GM12892 (cell line): ENCODE results near the gene RNF126.
"Not testable (repeated sequence)": the region's sequence is repeated elsewhere in the genome, so short reads cannot be mapped to it uniquely, and the experiment has no call there.

Source experiments
- DNase-seq: peaks from one replicate; pipeline ENCODE4 v3.0.0; 2011; ENCODE audit not compliant: insufficient read length
- FAIRE-seq: peaks from 2 replicates; lab custom pipeline; 2011; peaks lifted over from hg19 to GRCh38; lab: Jason Lieb, UNC
- POLR2A ChIP-seq: IDR thresholded peaks from 2 replicates; pipeline ENCODE4 v1.6.1; 2011; ENCODE audit warnings: low read depth, low read length, control low read depth
- POLR2AphosphoS5 ChIP-seq: IDR thresholded peaks from 2 replicates; pipeline ENCODE4 v1.6.1; 2011; ENCODE audit warnings: low read depth, low read length, control low read depth
- TAF1 ChIP-seq: IDR thresholded peaks from 2 replicates; pipeline ENCODE4 v1.6.1; 2011; ENCODE audit warnings: low read depth, mild to moderate bottlenecking, control low read depth, low read length, borderline replicate concordance

Gene RNF126

DNA sequence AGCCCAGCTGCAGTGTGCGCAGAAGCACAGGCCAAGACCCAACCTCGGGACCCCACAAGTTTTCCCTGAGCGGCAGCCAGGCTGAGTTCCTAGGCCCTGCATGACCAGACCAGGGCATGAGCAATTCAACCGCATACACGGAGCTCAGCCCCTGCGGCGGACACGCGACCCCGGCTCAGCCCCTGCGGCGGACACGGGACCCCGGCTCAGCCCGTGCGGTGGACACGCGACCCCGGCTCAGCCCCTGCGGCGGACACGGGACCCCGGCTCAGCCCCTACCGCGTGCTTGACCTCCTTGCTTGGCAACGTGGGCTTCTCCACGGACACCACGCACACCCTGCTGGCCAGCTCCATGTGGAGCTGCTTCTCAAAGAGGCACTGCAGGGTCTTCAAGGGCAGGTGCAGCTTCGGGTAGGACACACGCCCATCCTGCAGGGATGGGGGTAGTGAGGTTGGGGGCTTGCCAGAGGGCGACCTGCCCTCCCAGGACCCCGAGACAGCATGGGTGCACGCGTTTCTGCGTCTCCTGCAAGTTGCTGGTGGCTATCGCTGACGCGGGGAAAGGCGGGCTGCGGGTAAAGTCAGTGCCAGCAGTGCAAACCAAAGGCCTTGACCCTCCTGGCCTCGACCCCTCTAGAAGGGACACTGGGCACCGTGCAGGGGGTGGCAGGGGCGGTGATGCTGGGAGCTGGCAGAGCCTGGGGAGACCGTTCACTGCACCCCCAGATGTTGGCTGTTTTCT, 39.7 kb downstream of the RNF126 start:
- TF ChIP-seq POLR2AphosphoS5 (no peak), POLR2A (no peak), TAF1 (no peak)
- no peak for FAIRE-seq

DNA sequence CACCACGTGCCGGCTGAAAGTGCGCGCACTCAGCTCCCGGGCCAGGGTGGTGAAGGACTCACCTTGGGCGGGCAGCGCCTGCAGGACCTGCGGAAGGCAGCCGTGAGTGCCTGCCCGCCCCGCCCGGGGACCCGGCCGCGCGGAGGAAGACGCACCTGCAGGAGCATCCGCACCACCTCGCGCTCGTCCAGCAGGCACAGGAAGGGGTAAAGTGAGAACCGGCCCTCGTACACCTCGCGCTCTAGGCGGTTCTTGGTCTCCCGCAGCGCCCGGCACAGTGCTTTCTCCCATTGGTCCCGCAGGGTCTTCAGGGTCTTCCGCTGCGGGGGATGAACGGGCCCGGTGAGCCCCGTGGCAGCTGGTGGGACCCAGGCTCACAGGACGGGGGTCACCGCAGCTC, 40.3 kb downstream of the RNF126 start:
- FAIRE-seq = no peak
- TF ChIP-seq TAF1 (no peak), POLR2A (no peak), POLR2AphosphoS5 (no peak)
- no peak for DNase-seq

More for the DNA sequence above, 39.7 kb downstream of the RNF126 start:
- DNase-seq = no peak

DNA sequence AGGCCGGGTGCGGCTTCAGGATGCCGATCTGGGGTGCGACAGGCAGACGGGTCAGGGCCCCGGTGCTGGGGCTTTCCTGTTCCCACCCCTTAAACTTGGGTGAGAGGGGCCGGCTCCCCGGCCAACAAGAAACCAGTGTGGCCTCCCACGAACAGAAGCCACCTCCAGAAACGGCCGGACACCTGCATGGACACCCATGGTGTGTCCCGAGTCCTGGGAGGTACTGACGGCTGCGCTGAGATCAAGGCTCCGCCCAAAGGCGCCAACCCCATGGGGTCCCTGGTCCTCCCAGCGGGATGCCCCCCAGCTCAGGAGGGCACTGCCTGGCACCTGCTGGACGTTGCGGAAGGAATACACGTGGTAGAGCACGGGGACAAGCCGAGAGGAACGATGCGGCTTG, 41.2 kb downstream of the RNF126 start:
- no peak for TF ChIP-seq POLR2AphosphoS5
- no peak for DNase-seq
- no peak for FAIRE-seq

DNA sequence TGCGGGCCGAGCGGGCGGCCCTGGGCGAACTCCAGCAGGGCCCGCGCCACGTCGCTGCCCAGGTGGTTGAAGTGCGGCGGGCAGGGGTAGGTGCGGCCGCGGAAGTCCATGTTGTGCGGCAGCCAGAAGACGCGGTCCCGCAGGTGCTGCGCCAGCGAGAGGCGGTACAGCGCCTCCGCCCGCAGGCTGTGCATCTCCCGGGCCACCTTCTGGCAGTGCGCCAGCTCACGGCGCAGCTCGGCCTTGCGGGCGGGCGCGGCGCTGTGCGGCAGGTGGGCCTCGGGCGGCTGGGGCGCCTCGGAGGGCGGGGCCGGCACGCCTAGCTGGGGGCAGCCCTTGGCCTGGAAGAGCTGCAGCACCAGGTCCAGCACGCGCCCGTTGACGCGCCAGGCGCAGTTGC, 41.8 kb downstream of the RNF126 start:
- not testable (repeated sequence) for DNase-seq, FAIRE-seq

DNA sequence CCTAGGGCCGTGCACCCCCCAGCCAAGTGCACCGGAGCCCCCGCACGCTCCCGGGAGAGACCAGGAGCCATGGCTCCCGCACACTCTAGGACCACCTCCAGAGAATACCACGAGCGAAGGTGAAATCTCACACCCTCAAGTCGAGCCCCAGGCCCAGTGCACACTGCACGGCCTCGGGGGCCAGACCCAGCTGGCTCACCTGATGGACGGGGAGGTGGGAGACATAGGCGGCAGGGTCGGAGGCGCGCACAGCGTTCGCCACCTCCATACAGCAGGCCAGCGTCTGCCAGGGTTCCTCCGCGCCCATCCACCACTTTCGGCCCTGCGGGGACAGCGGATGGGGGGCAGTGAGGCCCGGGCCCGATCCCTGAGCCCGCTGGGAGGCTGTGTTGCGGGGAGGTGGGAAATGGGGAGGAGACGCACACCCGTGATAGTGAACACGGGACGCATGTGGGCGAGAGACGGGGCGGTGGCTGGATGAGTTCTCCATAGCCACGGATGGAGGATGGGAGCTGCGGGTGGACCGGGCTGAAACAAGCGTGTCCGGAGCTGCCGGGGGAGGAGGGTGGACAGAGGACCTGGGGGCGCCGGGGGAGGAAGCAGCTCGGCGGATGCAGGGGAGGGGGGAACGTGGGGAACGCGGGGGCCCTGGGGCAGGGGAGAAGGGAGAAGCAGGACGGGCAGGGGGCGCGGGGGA, 42.7 kb downstream of the RNF126 start:
- no peak for FAIRE-seq
- no peak for TF ChIP-seq POLR2A
- TF ChIP-seq TAF1 = no peak
- no peak for TF ChIP-seq POLR2AphosphoS5
- DNase-seq = no peak

DNA sequence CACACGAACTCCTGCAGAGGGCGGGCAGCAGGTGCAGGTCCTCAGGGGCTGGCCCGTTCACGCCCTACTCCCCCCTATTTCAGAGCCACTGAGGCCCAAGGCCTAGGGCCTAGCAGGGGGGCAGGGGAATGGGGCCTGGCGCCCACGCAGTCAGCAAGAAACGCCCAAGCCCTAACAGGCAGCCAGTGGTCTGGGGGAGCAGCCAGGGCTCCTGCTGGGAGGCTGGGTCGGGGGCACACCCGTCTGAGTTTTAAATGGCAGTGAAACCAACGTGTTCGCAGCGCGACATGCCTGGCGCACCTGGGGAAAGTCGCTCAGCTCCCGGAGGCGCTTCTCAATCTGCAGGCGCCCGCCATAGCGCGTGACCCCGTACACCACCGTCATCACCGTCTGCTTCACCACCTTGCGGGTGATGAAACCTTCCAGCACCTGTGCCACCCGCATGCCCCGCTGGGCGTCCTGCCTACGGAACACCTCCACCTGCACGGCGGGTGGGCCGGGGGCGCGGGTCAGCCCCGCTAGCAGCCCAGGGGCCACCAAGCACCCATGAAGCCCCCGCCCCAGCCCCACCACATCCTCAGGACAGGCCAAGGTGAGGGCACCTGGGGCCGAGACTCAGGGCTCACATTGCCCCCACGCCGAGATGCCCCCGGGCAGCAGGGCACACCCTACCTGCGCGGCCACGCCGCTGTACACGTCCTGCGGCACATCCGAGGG, 43.6 kb downstream of the RNF126 start:
- TF ChIP-seq TAF1 (no peak), POLR2AphosphoS5 (no peak), POLR2A (no peak)
- no peak for FAIRE-seq
- no peak for DNase-seq

DNA sequence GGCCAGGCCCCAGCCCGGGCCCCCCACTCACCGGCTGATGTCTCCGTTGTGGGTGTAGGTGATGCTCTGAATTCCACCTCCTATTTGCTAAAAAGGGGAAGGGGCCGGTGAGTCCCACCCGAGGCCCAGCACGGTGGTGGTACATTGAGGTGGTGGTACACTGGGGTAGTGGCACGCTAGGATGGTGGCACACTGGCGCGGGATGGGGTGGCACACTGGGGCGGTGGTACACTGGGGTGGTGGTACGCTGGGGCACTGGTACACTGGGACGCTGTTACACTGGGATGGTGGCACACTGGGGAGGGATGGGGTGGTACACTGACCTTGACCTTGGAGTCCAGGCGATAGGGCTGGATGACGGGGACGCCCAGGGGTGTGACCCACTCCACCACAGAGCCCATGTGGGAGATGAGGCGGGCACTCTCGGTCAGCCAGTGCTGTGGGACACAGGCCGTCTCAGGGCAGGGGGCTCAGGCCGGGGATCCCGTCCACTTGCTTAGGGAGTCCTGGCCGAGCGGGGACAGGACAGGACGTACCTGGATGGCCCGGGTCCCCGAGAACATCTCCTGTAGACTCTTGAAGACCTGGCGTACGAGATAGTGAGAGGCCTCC, 44.2 kb downstream of the RNF126 start:
- TF ChIP-seq TAF1 (no peak), POLR2AphosphoS5 (no peak), POLR2A (no peak)
- DNase-seq (no peak), FAIRE-seq (no peak)

DNA sequence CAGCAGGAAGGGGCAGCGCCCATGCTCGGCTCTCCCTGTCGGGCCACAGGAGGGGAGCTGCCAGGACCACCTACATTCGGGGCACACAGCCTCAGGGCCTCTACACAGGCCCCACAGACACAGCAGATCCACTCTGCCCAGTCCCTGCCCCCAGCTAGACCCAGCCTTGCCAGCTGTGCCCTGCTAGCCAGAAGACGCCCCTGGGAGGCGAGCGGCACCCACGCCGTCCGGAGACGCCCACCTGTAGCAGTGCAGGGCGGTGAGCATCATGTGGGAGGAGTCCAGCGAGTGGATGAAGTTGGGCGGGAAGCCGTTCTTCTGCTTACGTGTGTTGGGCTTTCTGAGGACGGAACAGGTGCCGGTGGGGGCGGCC, 44.8 kb downstream of the RNF126 start:
- FAIRE-seq = no peak

DNA sequence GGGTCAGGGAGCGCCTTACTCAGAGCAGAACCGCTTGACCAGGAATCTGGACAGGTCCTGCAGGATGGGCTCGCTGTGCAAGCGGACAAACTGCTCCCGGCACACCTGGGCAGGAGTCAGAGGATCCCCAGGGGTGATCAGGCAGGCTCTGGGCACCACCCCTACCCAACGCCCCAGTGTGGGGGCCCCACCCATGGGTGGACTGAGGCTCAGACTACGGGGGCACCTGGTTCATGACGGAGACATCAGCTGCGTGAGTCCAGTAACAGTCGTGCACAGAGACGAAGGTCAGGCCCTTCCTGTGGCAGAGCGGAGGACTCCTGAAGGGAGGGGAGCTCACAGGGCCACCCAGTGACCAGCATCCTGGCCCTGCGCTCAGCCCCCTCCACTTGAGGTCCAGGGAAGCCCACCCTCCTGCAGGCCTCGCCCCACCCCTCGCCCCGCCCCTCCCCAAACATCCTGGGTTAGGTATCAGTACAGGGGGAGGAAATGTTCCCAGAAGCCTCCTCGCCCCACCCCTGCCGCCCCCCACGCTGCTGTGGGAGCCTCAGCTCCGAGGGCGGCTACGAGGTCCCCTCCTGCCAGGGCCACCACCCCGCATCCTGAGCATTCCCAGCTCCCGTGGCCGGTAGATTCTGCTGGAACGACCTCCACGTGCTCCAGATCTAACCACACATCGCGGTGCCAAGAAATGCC, 45.3 kb downstream of the RNF126 start:
- no peak for TF ChIP-seq POLR2AphosphoS5
- TF ChIP-seq POLR2A = no peak
- no peak for TF ChIP-seq TAF1
- DNase-seq (no peak), FAIRE-seq (no peak)

More for the DNA sequence above, 44.8 kb downstream of the RNF126 start:
- DNase-seq = no peak
- TF ChIP-seq POLR2AphosphoS5 = no peak
- no peak for TF ChIP-seq POLR2A
- TF ChIP-seq TAF1 = no peak

DNA sequence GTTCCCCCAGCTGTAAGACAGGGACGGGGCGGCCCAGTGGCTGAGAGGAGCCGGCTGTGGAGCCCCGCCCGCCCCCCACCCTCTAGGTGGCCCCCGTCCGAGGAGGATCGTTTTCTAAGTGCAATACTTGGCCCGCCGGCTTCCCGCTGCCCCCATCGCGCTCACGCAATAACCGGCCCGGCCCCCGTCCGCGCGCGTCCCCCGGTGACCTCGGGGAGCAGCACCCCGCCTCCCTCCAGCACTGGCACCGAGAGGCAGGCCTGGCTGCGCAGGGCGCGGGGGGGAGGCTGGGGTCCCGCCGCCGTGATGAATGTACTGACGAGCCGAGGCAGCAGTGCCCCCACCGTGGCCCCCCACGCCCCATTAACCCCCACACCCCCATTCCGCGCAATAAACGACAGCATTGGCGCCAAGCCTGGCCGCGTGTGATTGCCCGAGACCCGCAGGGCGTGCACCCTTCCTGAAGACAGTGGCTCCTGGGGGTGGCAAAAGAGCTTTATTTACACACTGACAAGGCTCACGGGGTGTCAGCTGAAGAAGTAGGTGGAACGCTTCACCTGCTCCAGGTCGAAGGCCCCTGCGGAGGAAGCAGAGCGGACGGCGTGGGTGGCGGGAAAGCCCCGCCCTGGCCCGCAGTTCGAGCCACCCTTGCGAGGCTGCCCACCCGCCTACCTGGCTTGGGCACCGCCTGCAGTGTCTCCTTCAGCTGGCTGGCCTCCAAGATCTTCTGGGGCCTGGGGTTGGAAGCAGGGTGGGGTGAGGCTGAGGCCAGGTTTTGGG, 46.1 kb downstream of the RNF126 start:
- TF ChIP-seq TAF1 = no peak
- no peak for TF ChIP-seq POLR2A
- TF ChIP-seq POLR2AphosphoS5 = no peak
- FAIRE-seq (no peak), DNase-seq (no peak)
